Activated naive CD8-positive, alpha-beta T cell treated with anti-CD3 and anti-CD28 coated beads, Interleukin-2, amount 10 ng/mL, durations not matched to agents 7 days and 5 days (primary cell): ENCODE measurements around the gene TMEM38B. TPM values are rescaled to one million over a fixed set of nuclear protein-coding genes. Genes with fewer than 3 reads are reported as not detected.

Experiments
- ATAC-seq: fragments of 150-1000 bp; cut with Tn5 transposase; one replicate; pipeline ENCODE4 v1.10.0; 2021; ENCODE audit warnings: low read depth, moderate library complexity
- POLR2A ChIA-PET: fragments of 350-600 bp; sonication (Branson Sonifier 250); formaldehyde crosslinking; loops from one replicate; lab custom pipeline; 2021; ENCODE audit warnings: antibody characterized with exemption; lab: Charles Lee
- DNase-seq: peaks from one replicate; pipeline ENCODE4 v3.0.0; 2021
- H3K27ac Mint-ChIP-seq: one replicate; pipeline ENCODE4 v1.8.0; 2022; ENCODE audit warnings: mild to moderate bottlenecking, mixed read lengths
- H3K27me3 Mint-ChIP-seq: one replicate; pipeline ENCODE4 v1.8.0; 2022; ENCODE audit warnings: mild to moderate bottlenecking, moderate library complexity, mixed read lengths
- H3K36me3 Mint-ChIP-seq: one replicate; pipeline ENCODE4 v1.8.0; 2021; ENCODE audit warnings: mild to moderate bottlenecking, mixed read lengths
- H3K4me1 Mint-ChIP-seq: one replicate; pipeline ENCODE4 v1.8.0; 2021; ENCODE audit warnings: mixed read lengths
- H3K4me3 Mint-ChIP-seq: one replicate; pipeline ENCODE4 v1.8.0; 2022; ENCODE audit warnings: mild to moderate bottlenecking, moderate library complexity, mixed read lengths
- H3K9me3 Mint-ChIP-seq: one replicate; pipeline ENCODE4 v1.8.0; 2021; ENCODE audit warnings: mixed read lengths
- total RNA-seq, 2 experiments: library from RNA; stranded (reverse); gene quantifications; one replicate each; pipeline ENCODE4 v1.2.3, GENCODE V29; 2021

The TMEM38B gene
- total RNA-seq, result 1 to 10 TPM; 8.6 to 9.4 TPM

- Mint-ChIP-seq H3K9me3 (no peaks in the 10 kb centered on the region), H3K4me3 (peak within 1 kb of the TSS; percentile 89), H3K27me3 (peaks cover 28% of the 10 kb centered on the region), H3K36me3 (no peaks in the 10 kb centered on the region), H3K4me1 (peaks cover 12% of the 10 kb centered on the region), H3K27ac (peak within 1 kb of the TSS; percentile 79)
- POLR2A ChIA-PET, result no interaction called here
- DNase-seq, result peak; percentile 93
- peak; percentile 88 for ATAC-seq
Observed at GRCh38 chr9:105694190-105694847, at the start of gene TMEM38B. Gene TMEM38B, plus strand, starts transcription at chr9:105694541. Its CDS starts 120 bp downstream, at chr9:105694661.

GRCh38 chr9:105646879-105647594, 47.3 kb upstream of the TMEM38B start:
- no peaks in the 10 kb centered on the region for H3K4me1 Mint-ChIP-seq
- peaks cover 2% of the 10 kb centered on the region for H3K36me3 Mint-ChIP-seq
- H3K27me3 Mint-ChIP-seq, result peaks cover 3% of the 10 kb centered on the region
- ATAC-seq, result no peak
- no peak for DNase-seq
- no peak overlapping the region for H3K4me3 Mint-ChIP-seq
- POLR2A ChIA-PET, result no interaction called here
- no peaks in the 10 kb centered on the region for H3K9me3 Mint-ChIP-seq
- H3K27ac Mint-ChIP-seq, result no peak overlapping the region

GRCh38 chr9:105647595-105648349, 46.6 kb upstream of the TMEM38B start:
- no peak overlapping the region for H3K4me3 Mint-ChIP-seq
- H3K9me3 Mint-ChIP-seq, result no peaks in the 10 kb centered on the region
- no peaks in the 10 kb centered on the region for H3K4me1 Mint-ChIP-seq
- no peak for DNase-seq
- H3K27me3 Mint-ChIP-seq, result peaks cover 3% of the 10 kb centered on the region
- no peak overlapping the region for H3K27ac Mint-ChIP-seq
- no peaks in the 10 kb centered on the region for H3K36me3 Mint-ChIP-seq
- no peak for ATAC-seq
- POLR2A ChIA-PET, result no interaction called here

- no peak for DNase-seq
- Mint-ChIP-seq H3K4me1 (peaks cover 4% of the 10 kb centered on the region), H3K4me3 (no peak overlapping the region), H3K36me3 (peaks cover 2% of the 10 kb centered on the region), H3K27me3 (peaks cover 24% of the 10 kb centered on the region), H3K27ac (no peak overlapping the region), H3K9me3 (no peaks in the 10 kb centered on the region)
- POLR2A ChIA-PET, result no interaction called here
- no peak for ATAC-seq
Observed at GRCh38 chr9:105651806-105652205, 42.5 kb upstream of the TMEM38B start.

- POLR2A ChIA-PET, result no interaction called here
- peaks cover 2% of the 10 kb centered on the region for H3K36me3 Mint-ChIP-seq
- no peaks in the 10 kb centered on the region for H3K9me3 Mint-ChIP-seq
- DNase-seq (peak; percentile 46), ATAC-seq (peak; percentile 58)
- peaks cover 38% of the 10 kb centered on the region for H3K27me3 Mint-ChIP-seq
- peaks cover 7% of the 10 kb centered on the region for H3K4me1 Mint-ChIP-seq
- no peak overlapping the region for H3K27ac Mint-ChIP-seq
- H3K4me3 Mint-ChIP-seq, result peak overlapping the region; percentile 81
Observed at GRCh38 chr9:105656131-105656921, 38.0 kb upstream of the TMEM38B start.

- POLR2A ChIA-PET, result no interaction called here
- DNase-seq, result no peak
Observed at GRCh38 chr9:105658351-105658750, 36.0 kb upstream of the TMEM38B start.

GRCh38 chr9:105661011-105661410, 33.3 kb upstream of the TMEM38B start:
- ATAC-seq (no peak), DNase-seq (no peak)

More at GRCh38 chr9:105658351-105658750, 36.0 kb upstream of the TMEM38B start:
- no peak overlapping the region for H3K27ac Mint-ChIP-seq
- peaks cover 38% of the 10 kb centered on the region for H3K27me3 Mint-ChIP-seq
- H3K4me1 Mint-ChIP-seq, result peaks cover 7% of the 10 kb centered on the region
- ATAC-seq, result no peak
- peaks cover 2% of the 10 kb centered on the region for H3K36me3 Mint-ChIP-seq
- no peaks in the 10 kb centered on the region for H3K9me3 Mint-ChIP-seq
- no peak overlapping the region for H3K4me3 Mint-ChIP-seq

GRCh38 chr9:105662184-105663104, 31.9 kb upstream of the TMEM38B start, which contains the start of gene TAL2:
Gene TAL2, plus strand, starts transcription at chr9:105662457. Its CDS starts 40 bp downstream, at chr9:105662497.
- Mint-ChIP-seq H3K4me1 (no peaks in the 10 kb centered on the region), H3K36me3 (no peaks in the 10 kb centered on the region), H3K27ac (no peak within 1 kb of the TSS), H3K4me3 (no peak within 1 kb of the TSS), H3K27me3 (peaks cover 9% of the 10 kb centered on the region), H3K9me3 (no peaks in the 10 kb centered on the region)
- ATAC-seq (no peak), DNase-seq (no peak)
- POLR2A ChIA-PET, result interaction anchor here (0.5 kb wide), 1 partner anchor 865 kb away, joined by 3 read pairs; no protein-coding TSS in a partner anchor

More at GRCh38 chr9:105661011-105661410, 33.3 kb upstream of the TMEM38B start:
- Mint-ChIP-seq H3K27ac (no peak overlapping the region), H3K36me3 (no peaks in the 10 kb centered on the region), H3K4me3 (no peak overlapping the region), H3K27me3 (peaks cover 24% of the 10 kb centered on the region), H3K4me1 (peaks cover 5% of the 10 kb centered on the region), H3K9me3 (no peaks in the 10 kb centered on the region)
- POLR2A ChIA-PET, result no interaction called here

- H3K27me3 Mint-ChIP-seq, result no peaks in the 10 kb centered on the region
- no peak overlapping the region for H3K27ac Mint-ChIP-seq
- H3K9me3 Mint-ChIP-seq, result no peaks in the 10 kb centered on the region
- H3K4me1 Mint-ChIP-seq, result no peaks in the 10 kb centered on the region
- no peak for ATAC-seq
- no peak for DNase-seq
- no peaks in the 10 kb centered on the region for H3K36me3 Mint-ChIP-seq
- H3K4me3 Mint-ChIP-seq, result no peak overlapping the region
- POLR2A ChIA-PET, result no interaction called here
Observed at GRCh38 chr9:105663914-105664313, 30.4 kb upstream of the TMEM38B start.

- ATAC-seq (no peak), DNase-seq (no peak)
- no peaks in the 10 kb centered on the region for H3K36me3 Mint-ChIP-seq
- no peak overlapping the region for H3K4me3 Mint-ChIP-seq
- no peaks in the 10 kb centered on the region for H3K9me3 Mint-ChIP-seq
- H3K27ac Mint-ChIP-seq, result no peak overlapping the region
- H3K4me1 Mint-ChIP-seq, result no peaks in the 10 kb centered on the region
- POLR2A ChIA-PET, result no interaction called here
- no peaks in the 10 kb centered on the region for H3K27me3 Mint-ChIP-seq
Observed at GRCh38 chr9:105667867-105668266, 26.5 kb upstream of the TMEM38B start.

- Mint-ChIP-seq H3K4me1 (no peaks in the 10 kb centered on the region), H3K36me3 (no peaks in the 10 kb centered on the region), H3K27me3 (no peaks in the 10 kb centered on the region), H3K27ac (no peak overlapping the region), H3K9me3 (no peaks in the 10 kb centered on the region), H3K4me3 (no peak overlapping the region)
- POLR2A ChIA-PET, result no interaction called here
- no peak for ATAC-seq
- no peak for DNase-seq
Observed at GRCh38 chr9:105670315-105670714, 24.0 kb upstream of the TMEM38B start.

GRCh38 chr9:105670775-105671174, 23.6 kb upstream of the TMEM38B start:
- DNase-seq (no peak), ATAC-seq (no peak)
- H3K4me1 Mint-ChIP-seq, result no peaks in the 10 kb centered on the region
- no peaks in the 10 kb centered on the region for H3K36me3 Mint-ChIP-seq
- H3K27me3 Mint-ChIP-seq, result no peaks in the 10 kb centered on the region
- no peaks in the 10 kb centered on the region for H3K9me3 Mint-ChIP-seq
- H3K27ac Mint-ChIP-seq, result no peak overlapping the region
- H3K4me3 Mint-ChIP-seq, result no peak overlapping the region
- POLR2A ChIA-PET, result no interaction called here
